Natural killer cell (primary cell): Measurements from ENCODE around the gene EIF4G2. TPM values are rescaled to one million over a fixed set of nuclear protein-coding genes. Genes with fewer than 3 reads are reported as not detected.

ENCODE experiments used
- ATAC-seq, 3 donors: fragments of 150-1000 bp in 2 of 3; fragments of 200-7000 bp in 1 of 3; cut with Tn5 transposase; 1 replicate in 1 of 3; 2 replicates in 2 of 3; pipeline ENCODE4 v1.10.0; 2021; ENCODE audit warnings: mild to moderate bottlenecking in 2 of 3, moderate library complexity in 2 of 3
- DNase-seq, 2 donors: peaks; one replicate each; pipeline versions ENCODE4 v3.0.0 to v3.0.0-alpha.2; 2013 to 2021; ENCODE audit warnings: mixed read lengths in 1 of 2
- H3K27ac ChIP-seq: one replicate; pipeline ENCODE4 v1.5.1; 2013; ENCODE audit warnings: mild to moderate bottlenecking, low read length
- H3K27me3 ChIP-seq: one replicate; pipeline ENCODE4 v1.6.1; 2013; ENCODE audit warnings: low read length; ENCODE audit not compliant: control insufficient read depth, insufficient read depth
- H3K36me3 ChIP-seq: one replicate; pipeline ENCODE4 v1.6.1; 2013; ENCODE audit warnings: low read length; ENCODE audit not compliant: control insufficient read depth, insufficient read depth
- H3K4me1 ChIP-seq: one replicate; pipeline ENCODE4 v1.6.1; 2013; ENCODE audit warnings: low read length; ENCODE audit not compliant: control insufficient read depth, insufficient read depth
- H3K4me3 ChIP-seq: one replicate; pipeline ENCODE4 v1.5.1; 2013; ENCODE audit warnings: low read length
- H3K9me3 ChIP-seq: one replicate; pipeline ENCODE4 v1.6.1; 2013; ENCODE audit warnings: low read length; ENCODE audit not compliant: control insufficient read depth, insufficient read depth
- H3K27ac Mint-ChIP-seq, 2 donors: one replicate each; pipeline ENCODE4 v1.8.0; 2022; ENCODE audit warnings: mild to moderate bottlenecking in 2 of 2, mixed read lengths in 2 of 2, moderate library complexity in 1 of 2
- H3K27me3 Mint-ChIP-seq, 2 donors: one replicate each; pipeline ENCODE4 v1.8.0; 2022; ENCODE audit warnings: low read depth in 2 of 2, mixed read lengths in 2 of 2
- H3K36me3 Mint-ChIP-seq: one replicate; pipeline ENCODE4 v1.8.0; 2022; ENCODE audit warnings: mixed read lengths
- H3K4me1 Mint-ChIP-seq, 2 donors: one replicate each; pipeline ENCODE4 v1.8.0; 2022; ENCODE audit warnings: mixed read lengths in 2 of 2
- H3K4me3 Mint-ChIP-seq: one replicate; pipeline ENCODE4 v1.8.0; 2022; ENCODE audit warnings: mild to moderate bottlenecking, moderate library complexity, mixed read lengths
- H3K9me3 Mint-ChIP-seq, 2 donors: one replicate each; pipeline ENCODE4 v1.8.0; 2022; ENCODE audit warnings: mixed read lengths in 2 of 2
- CTCF ChIP-seq: fragments of 200-600 bp; IDR thresholded peaks from one replicate; pipeline ENCODE4 v1.8.0; 2022; ENCODE audit warnings: antibody characterized with exemption
- WGBS: methylation state at CpG from one replicate; pipeline ENCODE4 v1.1.7; 2013; ENCODE audit warnings: missing lambda C conversion rate; ENCODE audit not compliant: insufficient coverage; 5-methylcytosine and 5-hydroxymethylcytosine counted together
- intact Hi-C: fragments of 100-400 bp; cut with micrococcal nuclease; formaldehyde crosslinking; loops from one replicate; pipeline ENCODE4 v1.14.2; 2022
- total RNA-seq, 4 donors: library from RNA; stranded (reverse); fragments of 120-200 nt in 1 of 4; gene quantifications; one replicate each; pipeline versions ENCODE4 v1.2.3 to v1.2.4, GENCODE V29; 2013 to 2022

The EIF4G2 gene
- total RNA-seq, 3 donors from 2014 or later (not counting 1 experiment from before 2014, with no cell fraction given): 718 to 820 (median 751) TPM

DNA sequence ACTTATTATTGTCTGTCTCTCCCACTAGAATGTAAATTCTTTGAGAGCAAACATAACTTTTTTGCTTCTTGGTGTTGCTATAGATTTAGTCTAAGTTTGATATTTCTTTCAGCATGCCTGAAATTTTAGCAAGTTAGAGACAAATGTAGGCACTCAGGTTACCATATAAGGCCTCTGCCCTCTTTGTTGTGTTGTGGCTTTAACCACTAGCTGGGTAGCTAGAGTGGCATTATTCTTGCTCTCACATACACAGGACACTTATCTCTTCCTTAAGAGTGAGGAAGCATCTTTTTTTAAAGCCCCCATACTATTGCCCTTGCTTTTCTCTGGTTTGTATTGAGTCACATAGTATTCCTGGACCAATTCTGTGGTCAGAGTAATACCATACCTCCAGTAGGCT is 37.9 kb upstream of the EIF4G2 start:
- no peaks in the 10 kb centered on the region for H3K27me3 ChIP-seq
- no peaks in the 10 kb centered on the region for H3K36me3 Mint-ChIP-seq
- H3K4me1 ChIP-seq: no peaks in the 10 kb centered on the region
- no peak overlapping the region for H3K4me3 Mint-ChIP-seq
- no peaks in the 10 kb centered on the region for H3K9me3 Mint-ChIP-seq
- intact Hi-C loops: no loop called here
- ATAC-seq (no peak), DNase-seq (no peak)
- peaks cover 10 to 11% of the 10 kb centered on the region in 2 donors for H3K4me1 Mint-ChIP-seq
- H3K27me3 Mint-ChIP-seq: no peaks in the 10 kb centered on the region
- H3K9me3 ChIP-seq: no peaks in the 10 kb centered on the region
- no peak overlapping the region for H3K27ac ChIP-seq
- no peak overlapping the region for H3K27ac Mint-ChIP-seq
- H3K36me3 ChIP-seq: peaks cover under 1% of the 10 kb centered on the region
- no peak overlapping the region for H3K4me3 ChIP-seq
- no peak for TF ChIP-seq CTCF

- WGBS: 83% methylated on average over 1 of the region's 2 CpGs
- Histone ChIP-seq H3K9me3 (no peaks in the 10 kb centered on the region), H3K27ac (no peak overlapping the region), H3K4me1 (no peaks in the 10 kb centered on the region), H3K27me3 (no peaks in the 10 kb centered on the region), H3K36me3 (no peaks in the 10 kb centered on the region), H3K4me3 (no peak overlapping the region)
- H3K27me3 Mint-ChIP-seq: no peaks in the 10 kb centered on the region
- no peak overlapping the region for H3K27ac Mint-ChIP-seq
- H3K4me3 Mint-ChIP-seq: no peak overlapping the region
- no peaks in the 10 kb centered on the region for H3K36me3 Mint-ChIP-seq
- ATAC-seq (no peak), DNase-seq (no peak)
- H3K4me1 Mint-ChIP-seq: peaks cover 10 to 11% of the 10 kb centered on the region in 2 donors
- no peak for TF ChIP-seq CTCF
- H3K9me3 Mint-ChIP-seq: no peaks in the 10 kb centered on the region
- intact Hi-C loops: no loop called here
Measured at GRCh38 chr11:10845589-10845988, 36.9 kb upstream of the EIF4G2 start.

DNA sequence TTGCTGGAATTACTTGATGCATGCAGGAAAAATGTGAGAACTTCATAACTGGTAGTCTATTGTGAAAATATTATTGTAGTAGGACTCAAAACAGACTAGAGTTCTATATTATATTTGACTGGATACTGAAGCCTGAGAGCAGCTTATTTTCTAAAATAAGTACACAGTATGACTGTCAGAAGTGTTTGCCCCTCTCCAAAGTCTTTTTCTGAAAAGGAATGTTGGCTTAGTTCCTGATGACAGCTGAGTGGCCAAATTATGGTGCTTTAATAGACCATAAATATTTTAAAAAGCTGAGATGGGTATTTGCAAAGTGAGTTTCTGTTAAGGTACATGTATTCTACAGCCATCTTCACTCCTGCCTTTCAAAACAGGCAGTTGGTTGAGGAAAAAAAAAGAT is 36.1 kb upstream of the EIF4G2 start:
- TF ChIP-seq CTCF: no peak
- Mint-ChIP-seq H3K36me3 (no peaks in the 10 kb centered on the region), H3K9me3 (no peaks in the 10 kb centered on the region)

GRCh38 chr11:10844356-10844755 is 35.6 kb upstream of the EIF4G2 start:
- H3K27me3 Mint-ChIP-seq: no peaks in the 10 kb centered on the region

More for the DNA sequence above, 36.1 kb upstream of the EIF4G2 start:
- peaks cover 10 to 11% of the 10 kb centered on the region in 2 donors for H3K4me1 Mint-ChIP-seq
- ATAC-seq: no peak
- no peaks in the 10 kb centered on the region for H3K4me1 ChIP-seq
- H3K9me3 ChIP-seq: no peaks in the 10 kb centered on the region
- H3K4me3 Mint-ChIP-seq: no peak overlapping the region
- no peaks in the 10 kb centered on the region for H3K36me3 ChIP-seq
- H3K27me3 ChIP-seq: no peaks in the 10 kb centered on the region
- intact Hi-C loops: no loop called here
- H3K27me3 Mint-ChIP-seq: no peaks in the 10 kb centered on the region
- no peak overlapping the region for H3K4me3 ChIP-seq
- H3K27ac Mint-ChIP-seq: no peak overlapping the region
- no peak overlapping the region for H3K27ac ChIP-seq
- DNase-seq: no peak

More at GRCh38 chr11:10844356-10844755, 35.6 kb upstream of the EIF4G2 start:
- Histone ChIP-seq H3K36me3 (no peaks in the 10 kb centered on the region), H3K4me1 (no peaks in the 10 kb centered on the region), H3K27me3 (no peaks in the 10 kb centered on the region), H3K9me3 (no peaks in the 10 kb centered on the region), H3K4me3 (no peak overlapping the region), H3K27ac (no peak overlapping the region)
- Mint-ChIP-seq H3K27ac (no peak overlapping the region), H3K4me1 (peaks cover 10 to 11% of the 10 kb centered on the region in 2 donors), H3K36me3 (no peaks in the 10 kb centered on the region), H3K4me3 (no peak overlapping the region), H3K9me3 (no peaks in the 10 kb centered on the region)
- ATAC-seq (no peak), DNase-seq (no peak)
- intact Hi-C loops: no loop called here
- TF ChIP-seq CTCF: no peak
